Jurkat, Clone E6-1 (cell line): ENCODE measurements around the gene COMT.
A peak's percentile ranks its signal among the peaks of the same experiment; 100 is the strongest.

Experiments used
- DNase-seq: peaks from one replicate; pipeline ENCODE4 v3.0.0-alpha.2; 2011; ENCODE audit warnings: low read depth, low spot score
- H3K4me3 ChIP-seq: 2 replicates; pipeline ENCODE4 v1.5.1; 2011; ENCODE audit warnings: mild to moderate bottlenecking, low read length, control low read depth, moderate library complexity

The COMT gene

DNA sequence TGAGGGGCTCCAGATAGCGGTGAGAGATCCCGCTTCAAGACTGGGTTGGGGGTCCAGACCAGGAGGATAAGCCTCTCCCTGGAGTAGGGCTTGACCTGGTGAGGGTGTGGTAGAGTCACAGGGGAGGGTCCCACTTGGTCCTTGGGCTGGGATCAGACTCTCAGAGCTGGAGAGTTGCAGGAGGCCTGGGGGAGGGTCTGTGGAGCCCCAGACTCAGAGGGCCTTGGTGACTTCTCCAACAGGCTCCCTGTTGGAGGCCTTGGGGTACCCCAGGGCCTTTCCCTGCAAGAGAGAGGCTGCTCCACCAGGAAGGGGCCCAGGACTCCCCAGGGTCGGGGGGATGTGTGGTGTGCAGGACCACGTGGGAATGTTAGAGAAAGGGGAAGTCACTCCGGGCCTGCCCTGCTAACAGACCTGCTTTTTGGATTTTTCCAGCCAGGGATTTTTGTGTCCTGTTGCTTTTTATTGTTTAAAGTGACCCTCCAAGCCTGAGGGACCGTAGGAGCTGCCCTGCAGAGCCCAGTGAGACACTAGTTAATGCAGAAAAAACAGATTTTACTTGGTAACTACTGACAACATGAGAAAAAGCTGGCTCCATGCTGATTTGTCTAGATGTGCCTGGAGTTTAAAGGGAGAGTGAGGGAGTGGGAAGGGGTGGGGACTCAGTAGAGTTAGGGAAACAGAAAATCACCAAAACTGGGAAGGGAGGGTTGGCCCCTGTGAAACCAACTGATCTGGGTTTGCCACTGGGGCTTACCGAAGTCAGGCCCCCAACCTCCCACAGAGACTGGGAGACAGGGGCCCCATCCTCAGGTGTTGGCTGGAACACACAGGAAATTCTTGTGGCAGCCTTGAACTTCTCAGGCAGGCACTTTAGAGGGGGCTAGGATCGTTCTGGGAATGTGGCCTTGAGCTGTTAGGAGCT, 847 bp downstream of the COMT start:
- H3K4me3 ChIP-seq: peak overlapping the region; percentile 99
- DNase-seq: no peak

DNA sequence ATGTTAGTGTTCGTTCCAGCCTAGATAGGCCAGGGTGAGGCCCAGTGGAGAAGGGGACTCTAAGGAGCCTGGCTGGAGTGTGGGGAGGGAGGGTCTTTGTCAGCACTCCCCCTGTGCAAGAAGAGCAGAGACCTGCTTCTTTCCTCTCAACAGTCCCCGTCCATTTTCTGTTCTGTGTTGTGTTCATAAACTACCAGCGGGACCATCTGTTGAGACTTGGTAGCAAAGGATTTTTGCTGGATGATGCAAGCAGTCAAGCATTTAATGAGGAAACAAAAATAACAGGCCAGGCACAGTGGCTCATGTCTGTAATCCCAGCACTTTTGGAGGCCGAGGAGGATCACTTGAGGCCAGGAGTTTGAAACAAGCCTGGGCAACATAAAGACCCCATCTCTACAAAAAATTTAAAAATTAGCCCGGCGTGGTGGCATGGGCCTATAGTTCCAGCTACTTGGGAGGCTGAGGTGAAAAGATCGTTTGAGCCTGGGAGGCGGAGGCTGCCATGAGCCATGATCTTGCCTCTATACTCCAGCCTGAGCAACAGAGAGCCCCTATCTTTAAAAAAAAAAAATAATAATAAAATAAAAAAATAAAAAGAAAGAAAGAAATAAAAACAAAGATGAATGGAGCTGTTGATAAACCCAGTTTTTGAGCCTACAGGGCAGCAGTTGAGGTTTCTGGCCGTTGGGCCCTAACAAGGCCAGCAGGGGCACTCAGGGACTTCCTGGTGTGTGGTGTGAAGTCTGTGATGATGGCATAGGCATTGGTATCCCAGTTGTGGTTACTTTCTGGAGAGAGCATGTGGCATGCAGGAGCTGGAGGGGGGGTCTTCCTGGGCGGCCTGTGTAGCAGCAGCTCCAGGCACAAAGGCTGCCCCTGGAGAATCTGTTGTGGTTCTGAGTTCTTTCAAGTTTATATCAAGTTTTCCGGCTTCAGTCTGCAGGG, 1.8 kb downstream of the COMT start:
- H3K4me3 ChIP-seq: peak overlapping the region; percentile 99
- DNase-seq: peak; percentile 83

DNA sequence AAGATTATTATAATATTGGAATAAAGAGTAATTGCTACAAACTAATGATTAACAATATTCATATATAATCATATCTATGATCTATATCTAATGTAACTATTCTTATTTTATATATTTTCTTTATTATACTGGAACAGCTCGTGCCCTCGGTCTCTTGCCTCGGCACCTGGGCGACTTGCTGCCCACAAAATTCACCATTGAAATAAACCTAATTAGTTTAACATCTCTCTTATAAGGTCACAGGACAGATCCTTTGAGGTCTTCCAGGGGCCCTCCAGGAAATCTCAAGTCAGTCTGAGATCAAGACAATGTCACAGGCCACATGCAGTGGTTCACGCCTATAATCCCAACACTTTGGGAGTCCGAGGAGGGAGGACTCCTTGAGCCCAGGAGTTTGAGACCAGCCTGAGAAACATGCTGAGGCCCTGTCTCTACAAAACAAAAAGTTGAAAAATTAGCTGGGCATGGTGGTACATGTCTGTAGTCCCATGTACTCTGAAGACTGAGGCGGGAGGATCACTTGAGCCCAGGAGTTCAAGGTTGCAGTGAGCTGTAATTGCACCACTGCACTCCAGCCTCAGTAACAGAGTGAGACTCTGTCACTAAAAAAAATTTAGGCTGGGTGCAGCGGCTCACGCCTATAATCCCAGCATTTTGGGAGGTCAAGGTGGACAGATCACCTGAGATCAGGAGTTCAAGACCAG, 6.6 kb downstream of the COMT start:
- no peak for DNase-seq
- no peak overlapping the region for H3K4me3 ChIP-seq

DNA sequence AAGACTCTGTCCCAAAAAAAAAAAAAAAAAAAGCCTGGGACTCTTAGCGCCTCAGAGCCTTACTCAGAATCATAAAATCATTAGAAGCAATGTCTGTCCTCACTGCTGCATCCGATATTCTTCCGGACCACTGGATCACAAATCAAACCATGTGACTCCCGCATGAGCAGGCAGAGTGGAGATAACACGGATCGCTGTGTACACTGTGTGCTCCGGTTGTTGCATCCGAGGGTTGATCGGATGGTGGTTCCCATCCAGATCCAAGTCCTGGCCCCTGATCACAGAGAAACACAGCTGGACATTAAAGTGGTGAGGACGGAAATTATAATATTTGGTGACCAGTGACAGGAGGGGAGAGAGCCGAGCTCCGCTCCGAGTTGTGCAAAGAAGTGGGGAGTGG, 9.8 kb downstream of the COMT start:
- DNase-seq: no peak
- H3K4me3 ChIP-seq: no peak overlapping the region

DNA sequence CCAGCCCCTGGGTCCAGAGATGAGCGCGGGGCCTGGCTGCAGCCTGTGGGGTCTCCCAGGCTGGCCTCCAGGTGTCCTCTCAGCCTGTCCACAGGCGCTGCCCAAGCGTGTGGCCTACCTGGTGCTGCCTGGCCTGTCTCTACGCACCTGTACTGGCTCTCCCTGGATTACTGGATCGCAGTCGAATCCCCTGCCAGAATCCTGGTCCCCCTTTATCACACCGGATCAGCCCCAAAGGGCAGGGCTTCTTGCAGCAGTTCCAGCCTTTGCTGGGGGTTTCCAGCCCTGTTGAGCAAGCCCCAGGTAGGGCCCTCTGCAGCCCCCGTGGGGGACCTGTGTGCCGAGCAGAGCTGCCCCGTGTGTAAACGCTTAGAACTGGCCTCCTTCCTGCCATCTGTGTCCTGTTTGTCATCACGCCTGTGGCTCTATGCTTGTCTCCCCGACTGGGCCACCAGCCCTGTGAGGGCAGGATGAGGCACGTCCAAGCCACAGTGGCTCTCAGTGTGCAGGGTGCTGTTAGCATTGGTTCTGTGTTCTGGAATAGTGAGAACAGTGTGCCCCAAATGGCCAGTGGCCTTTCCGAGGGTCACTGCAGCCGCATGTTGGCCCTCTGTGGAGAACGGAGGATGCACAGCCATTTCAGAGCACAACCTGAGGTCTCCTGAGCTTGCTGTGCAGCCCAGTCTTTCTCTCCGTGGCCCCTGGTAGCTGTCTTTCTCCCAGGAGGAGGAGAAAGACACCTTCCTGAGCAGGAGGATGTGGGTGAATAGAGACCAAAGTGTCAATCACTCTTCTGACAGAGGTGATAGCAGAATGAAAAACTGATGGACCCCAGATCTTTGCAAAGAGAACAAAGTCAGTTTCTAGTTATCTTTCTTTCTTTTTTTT, 13.9 kb downstream of the COMT start:
- no peak overlapping the region for H3K4me3 ChIP-seq
- no peak for DNase-seq

DNA sequence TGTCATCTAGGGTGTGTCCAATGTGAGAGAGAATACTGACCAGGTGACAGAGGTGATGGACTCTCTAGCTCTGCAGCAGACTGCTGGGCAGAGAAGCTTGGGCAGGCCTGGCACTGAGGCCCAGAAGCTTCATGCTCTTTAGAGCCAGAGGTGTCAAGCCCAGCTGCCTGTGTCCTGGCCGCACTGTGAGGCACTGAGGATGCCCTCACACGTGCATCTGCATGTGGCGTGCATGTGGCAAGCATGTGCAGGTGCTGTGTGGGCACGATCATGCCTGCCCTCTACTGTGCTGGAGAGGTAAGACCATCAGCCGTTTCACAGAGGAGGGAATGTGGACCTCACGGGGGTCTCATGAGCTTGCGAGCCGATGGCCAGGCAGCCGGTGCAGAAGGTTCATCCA, 15.9 kb downstream of the COMT start:
- DNase-seq: no peak
- H3K4me3 ChIP-seq: no peak overlapping the region

DNA sequence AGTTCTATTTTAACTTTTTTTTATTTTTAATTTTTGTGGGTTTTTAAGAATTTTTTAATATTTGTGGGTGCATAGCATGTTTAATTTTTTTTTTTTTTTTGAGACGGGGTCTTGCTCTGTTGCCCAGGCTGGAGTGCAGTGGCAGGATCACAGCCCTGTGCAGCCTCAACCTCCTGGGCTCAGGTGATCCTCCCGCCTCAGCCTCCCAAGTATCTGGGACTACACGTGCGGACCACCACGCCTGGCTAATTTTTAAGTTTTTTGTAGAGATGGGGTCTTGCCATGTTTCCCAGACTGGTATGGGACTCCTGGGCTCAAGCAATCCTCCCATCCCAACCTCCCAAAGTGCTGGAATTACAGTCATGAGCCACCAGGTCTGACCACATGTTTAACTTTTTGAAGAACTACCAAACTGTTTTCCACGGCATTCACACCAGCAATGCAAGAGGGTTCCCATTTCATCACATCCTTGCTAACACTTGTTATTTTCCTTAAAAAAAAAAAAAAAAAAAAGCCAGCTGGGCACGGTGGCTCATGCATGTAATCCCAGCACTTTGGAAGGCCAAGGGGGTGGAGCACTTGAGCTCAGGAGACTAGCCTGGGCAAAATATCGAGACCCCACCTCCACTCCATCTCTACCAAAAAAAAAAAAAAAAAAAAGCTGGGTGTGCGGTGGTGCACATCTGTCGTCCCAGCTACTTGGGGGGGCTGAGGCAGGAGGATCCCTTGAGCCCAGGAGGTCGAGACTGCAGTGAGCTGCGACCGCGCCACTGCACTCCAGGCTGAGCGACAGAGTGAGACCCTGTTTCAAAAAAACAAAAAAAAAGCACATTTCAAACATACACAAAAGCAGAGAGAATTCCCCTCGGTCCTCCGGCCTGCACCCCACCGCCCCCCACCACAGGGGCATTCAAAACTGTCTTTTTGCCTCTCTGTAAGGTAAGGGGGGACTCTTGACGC, 16.8 kb downstream of the COMT start:
- DNase-seq: no peak
- H3K4me3 ChIP-seq: no peak overlapping the region

DNA sequence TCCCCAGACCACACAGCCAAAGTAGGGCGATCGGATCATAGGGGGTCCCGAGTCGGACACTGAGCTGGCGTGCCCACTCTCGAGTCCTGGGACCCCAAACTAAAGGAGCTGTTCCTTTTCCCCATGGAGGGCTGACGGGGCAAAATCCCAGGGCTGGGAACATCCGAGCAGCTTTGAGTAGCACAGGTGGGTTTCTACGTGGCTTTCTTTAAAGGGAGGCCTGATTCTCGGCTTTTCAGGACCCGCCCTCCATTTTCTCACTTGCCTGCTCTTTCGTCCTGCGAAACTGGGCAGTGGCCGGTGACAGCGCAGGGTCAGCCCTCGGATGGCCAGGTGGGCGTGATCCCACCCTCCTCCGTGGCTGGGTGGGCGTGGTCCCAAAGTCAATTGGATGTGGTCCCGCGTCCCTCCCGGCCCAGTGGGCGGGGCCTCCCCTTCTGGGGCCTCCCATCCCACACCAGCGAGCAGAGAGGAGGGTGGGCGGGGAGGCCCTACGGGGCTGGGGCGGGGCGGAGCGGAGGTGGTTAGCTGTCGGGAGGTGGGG, 17.5 kb downstream of the COMT start:
- H3K4me3 ChIP-seq: no peak overlapping the region
- DNase-seq: no peak

DNA sequence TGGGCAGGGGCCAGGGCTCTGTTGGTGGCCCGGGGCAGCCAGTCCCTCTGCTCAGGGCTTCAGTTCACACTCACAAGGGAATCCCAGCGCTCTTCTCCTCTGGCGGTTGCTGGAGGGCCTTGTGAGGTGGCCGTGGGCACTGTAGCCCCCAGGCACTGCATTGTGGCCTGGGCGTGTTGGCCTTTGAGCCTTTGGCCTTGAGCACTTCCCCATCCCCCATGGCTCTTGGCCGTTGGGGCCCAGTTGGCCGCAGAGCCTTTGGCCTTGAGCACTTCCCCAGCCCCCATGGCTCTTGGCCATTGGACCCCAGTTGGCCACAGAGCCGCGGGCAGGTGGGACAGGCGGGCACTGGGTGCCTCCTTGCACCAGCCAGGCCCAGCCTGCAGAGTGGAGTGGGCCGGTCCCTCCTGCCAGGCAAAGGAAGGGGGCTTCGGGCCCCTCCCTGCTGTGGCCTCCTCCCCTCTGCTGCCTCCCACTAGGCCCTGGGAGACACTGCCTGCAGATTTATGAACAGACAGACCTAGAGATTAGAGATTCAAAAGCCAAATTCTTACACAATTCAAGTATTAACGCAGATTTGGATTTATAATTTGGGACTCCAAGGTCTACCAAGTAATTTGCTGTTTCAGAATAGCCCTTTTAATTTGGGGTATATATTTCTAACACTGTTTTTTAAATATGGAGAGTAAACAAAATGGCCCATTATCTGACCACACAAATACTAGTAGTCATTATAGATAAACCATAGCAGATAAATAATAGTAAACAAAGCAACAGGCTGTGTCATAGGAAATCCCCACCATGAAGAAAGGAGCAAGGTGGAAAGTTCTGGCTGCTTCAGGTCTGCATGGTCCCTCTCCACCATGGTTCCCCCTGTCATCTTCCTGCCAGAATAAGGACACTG, 18.3 kb downstream of the COMT start:
- no peak for DNase-seq
- H3K4me3 ChIP-seq: no peak overlapping the region

DNA sequence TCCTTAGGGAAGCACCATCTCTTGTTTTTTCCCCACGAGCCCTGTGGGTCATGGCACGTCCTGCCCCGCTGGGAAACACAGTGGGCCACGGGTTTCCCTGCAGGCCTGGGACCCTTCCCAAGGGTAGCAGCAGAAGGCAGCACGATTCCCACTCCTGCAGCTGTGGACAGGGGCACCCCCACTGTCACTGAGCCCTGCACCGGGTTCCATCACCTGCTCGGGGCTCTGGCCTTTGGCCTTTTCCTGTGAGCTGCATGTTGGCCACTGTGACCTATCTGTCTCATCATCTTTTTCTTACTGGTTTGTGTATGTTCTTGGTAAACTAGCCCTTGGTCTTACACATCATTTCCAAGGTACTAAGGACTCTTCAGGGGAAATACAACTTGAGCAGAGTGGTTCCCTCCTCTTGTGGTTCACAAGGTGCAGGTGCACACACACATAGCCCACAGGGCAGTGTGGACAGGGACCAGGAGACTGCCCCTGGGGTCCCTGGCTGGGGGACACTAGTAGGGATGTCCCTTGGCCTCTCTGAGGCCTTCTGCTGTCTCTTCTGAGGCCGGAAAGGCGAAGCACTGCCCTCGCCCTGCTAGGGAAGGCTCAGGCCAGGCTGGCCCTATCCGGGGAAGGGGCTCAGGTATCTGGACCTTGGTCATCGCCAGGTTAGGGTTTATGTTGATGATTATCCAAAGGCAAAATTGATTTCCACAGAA, 19.1 kb downstream of the COMT start:
- no peak overlapping the region for H3K4me3 ChIP-seq
- DNase-seq: no peak

DNA sequence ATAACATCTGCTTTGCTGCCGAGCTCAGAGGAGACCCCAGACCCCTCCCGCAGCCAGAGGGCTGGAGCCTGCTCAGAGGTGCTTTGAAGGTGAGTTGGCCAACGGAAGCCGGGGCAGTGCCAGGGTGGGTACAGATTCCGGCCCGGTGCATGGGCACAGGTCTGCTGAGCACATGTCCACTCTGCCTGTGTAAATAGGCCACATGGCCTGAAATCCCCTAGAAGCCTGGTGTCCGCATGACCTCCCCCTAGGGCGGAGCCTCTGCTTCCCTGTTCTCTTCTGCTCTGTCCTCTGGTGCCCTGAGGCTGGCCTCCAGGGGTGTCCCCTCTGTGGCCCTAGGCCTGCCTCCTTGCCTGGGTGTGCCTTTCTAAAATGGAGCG, 19.6 kb downstream of the COMT start:
- no peak overlapping the region for H3K4me3 ChIP-seq
- no peak for DNase-seq

DNA sequence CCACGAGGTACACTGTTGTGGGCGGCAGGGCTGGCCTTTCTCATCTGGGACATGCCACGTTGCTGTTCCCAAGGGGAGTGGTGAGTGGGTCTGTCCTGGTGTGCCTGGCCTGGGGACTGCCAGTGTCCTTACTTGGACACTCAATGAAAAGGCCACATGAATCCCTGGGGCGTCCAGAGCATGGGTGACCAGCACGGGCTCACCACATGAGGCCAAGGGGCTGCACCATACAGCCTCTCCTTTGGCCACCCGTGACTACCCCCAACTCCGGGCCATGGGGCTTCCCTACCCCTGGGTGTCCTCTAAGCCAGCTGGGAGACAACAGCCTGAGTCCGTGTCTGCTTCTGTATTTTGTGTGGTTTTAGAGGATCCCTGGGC, 20.3 kb downstream of the COMT start:
- DNase-seq: no peak

DNA sequence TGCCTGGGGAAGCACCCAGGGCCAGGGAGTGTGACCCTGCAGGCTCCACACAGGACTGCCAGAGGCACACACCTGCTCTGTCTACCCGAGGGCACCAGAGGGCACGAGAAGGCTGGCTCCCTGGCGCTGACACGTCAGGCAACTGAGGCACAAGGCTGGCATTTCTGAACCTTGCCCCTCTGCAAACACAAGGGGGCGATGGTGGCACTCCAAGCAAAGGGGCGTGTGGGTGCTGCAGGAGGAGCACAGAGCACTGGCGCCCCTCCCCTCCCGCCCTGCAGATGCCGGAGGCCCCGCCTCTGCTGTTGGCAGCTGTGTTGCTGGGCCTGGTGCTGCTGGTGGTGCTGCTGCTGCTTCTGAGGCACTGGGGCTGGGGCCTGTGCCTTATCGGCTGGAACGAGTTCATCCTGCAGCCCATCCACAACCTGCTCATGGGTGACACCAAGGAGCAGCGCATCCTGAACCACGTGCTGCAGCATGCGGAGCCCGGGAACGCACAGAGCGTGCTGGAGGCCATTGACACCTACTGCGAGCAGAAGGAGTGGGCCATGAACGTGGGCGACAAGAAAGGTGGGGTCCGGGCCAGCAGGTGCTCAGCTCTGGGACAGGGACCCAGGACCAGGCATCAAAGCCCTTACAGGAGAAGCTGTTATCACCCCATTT, 20.8 kb downstream of the COMT start:
- peak; percentile 79 for DNase-seq
- no peak overlapping the region for H3K4me3 ChIP-seq

More for the DNA sequence above, 20.3 kb downstream of the COMT start:
- H3K4me3 ChIP-seq: no peak overlapping the region

DNA sequence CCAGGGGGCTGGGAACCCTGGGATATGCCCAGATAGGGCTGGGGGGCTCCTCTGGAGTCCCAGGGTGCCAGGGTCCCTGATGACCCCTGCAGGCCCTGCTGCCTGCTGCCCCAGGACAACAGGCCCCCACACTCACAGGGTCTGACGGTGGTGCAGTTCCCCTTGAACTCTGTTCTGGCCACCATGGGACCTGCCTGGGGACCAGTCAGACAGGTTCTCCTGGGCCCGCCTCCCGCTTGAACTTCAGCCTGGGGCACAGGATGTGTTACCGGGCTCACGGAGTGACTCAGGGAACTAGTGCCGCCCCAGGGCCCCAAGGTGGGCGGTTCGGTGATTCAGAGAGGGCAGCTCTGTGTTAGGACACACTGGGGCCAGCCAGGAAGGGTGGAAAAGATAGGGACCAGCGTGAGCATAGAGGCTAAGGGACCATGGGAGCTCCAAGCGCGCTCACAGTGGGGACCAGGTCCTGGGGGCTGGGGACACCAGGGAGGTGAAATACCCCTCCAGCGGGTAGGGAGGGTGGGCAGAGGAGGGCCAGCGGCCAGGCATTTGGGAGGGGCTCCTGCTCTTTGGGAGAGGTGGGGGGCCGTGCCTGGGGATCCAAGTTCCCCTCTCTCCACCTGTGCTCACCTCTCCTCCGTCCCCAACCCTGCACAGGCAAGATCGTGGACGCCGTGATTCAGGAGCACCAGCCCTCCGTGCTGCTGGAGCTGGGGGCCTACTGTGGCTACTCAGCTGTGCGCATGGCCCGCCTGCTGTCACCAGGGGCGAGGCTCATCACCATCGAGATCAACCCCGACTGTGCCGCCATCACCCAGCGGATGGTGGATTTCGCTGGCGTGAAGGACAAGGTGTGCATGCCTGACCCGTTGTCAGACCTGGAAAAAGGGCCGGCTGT, 21.6 kb downstream of the COMT start:
- no peak for DNase-seq
- no peak overlapping the region for H3K4me3 ChIP-seq
